Neutrophil (primary cell): Measurements from ENCODE around the gene TOR1AIP2.

Experiments
- H3K27ac ChIP-seq: fragments of 200-600 bp; sonication (generic); 2 replicates; pipeline ENCODE4 v1.5.1; 2016; ENCODE audit warnings: mild to moderate bottlenecking, moderate library complexity
- H3K27me3 ChIP-seq: fragments of 200-600 bp; sonication (generic); 2 replicates; pipeline ENCODE4 v1.6.0; 2016; ENCODE audit warnings: mild to moderate bottlenecking
- H3K36me3 ChIP-seq: fragments of 200-600 bp; sonication (generic); 2 replicates; pipeline ENCODE4 v1.5.1; 2017
- H3K4me1 ChIP-seq, 2 experiments: fragments of 200-600 bp in 1 of 2; sonication (generic) in 1 of 2; 1 replicate in 1 of 2; 2 replicates in 1 of 2; pipeline versions ENCODE4 v1.5.1 to v1.6.1; 2013 to 2016; ENCODE audit warnings: low read depth in 1 of 2, low read length in 1 of 2, mild to moderate bottlenecking in 1 of 2, moderate library complexity in 1 of 2; ENCODE audit not compliant: control insufficient read depth in 1 of 2, insufficient read depth in 1 of 2
- H3K4me3 ChIP-seq, 2 experiments: fragments of 200-600 bp in 1 of 2; sonication (generic) in 1 of 2; 1 replicate in 1 of 2; 2 replicates in 1 of 2; pipeline ENCODE4 v1.5.1; 2013 to 2016; ENCODE audit warnings: low read depth in 1 of 2, low read length in 1 of 2, mild to moderate bottlenecking in 1 of 2, moderate library complexity in 1 of 2
- H3K9me3 ChIP-seq: fragments of 200-600 bp; sonication (generic); 2 replicates; pipeline ENCODE4 v1.5.1; 2016
- CTCF ChIP-seq: fragments of 200-600 bp; sonication (generic); IDR thresholded peaks from 2 replicates; pipeline ENCODE4 v1.5.1; 2016; ENCODE audit warnings: antibody characterized with exemption

Gene TOR1AIP2

GRCh38 chr1:179803918-179804317 lies 73.7 kb downstream of the TOR1AIP2 start:
- Histone ChIP-seq H3K4me1 (no peaks in the 10 kb centered on the region), H3K9me3 (no peaks in the 10 kb centered on the region), H3K4me3 (no peak overlapping the region), H3K36me3 (no peaks in the 10 kb centered on the region), H3K27me3 (no peaks in the 10 kb centered on the region), H3K27ac (no peak overlapping the region)
- TF ChIP-seq CTCF, result no peak

GRCh38 chr1:179803104-179803503 lies 74.5 kb downstream of the TOR1AIP2 start:
- H3K4me1 ChIP-seq, result no peaks in the 10 kb centered on the region
- no peak overlapping the region for H3K27ac ChIP-seq
- H3K27me3 ChIP-seq, result no peaks in the 10 kb centered on the region

GRCh38 chr1:179800481-179800880 lies 77.1 kb downstream of the TOR1AIP2 start:
- Histone ChIP-seq H3K36me3 (no peaks in the 10 kb centered on the region), H3K27ac (no peak overlapping the region), H3K4me1 (no peaks in the 10 kb centered on the region), H3K4me3 (no peak overlapping the region), H3K9me3 (no peaks in the 10 kb centered on the region), H3K27me3 (no peaks in the 10 kb centered on the region)
- TF ChIP-seq CTCF, result no peak

More at GRCh38 chr1:179803104-179803503, 74.5 kb downstream of the TOR1AIP2 start:
- H3K4me3 ChIP-seq, result no peak overlapping the region
- no peaks in the 10 kb centered on the region for H3K36me3 ChIP-seq
- no peak for TF ChIP-seq CTCF
- H3K9me3 ChIP-seq, result no peaks in the 10 kb centered on the region

- Histone ChIP-seq H3K4me3 (no peak overlapping the region), H3K27ac (no peak overlapping the region), H3K36me3 (no peaks in the 10 kb centered on the region), H3K9me3 (no peaks in the 10 kb centered on the region), H3K27me3 (no peaks in the 10 kb centered on the region), H3K4me1 (no peaks in the 10 kb centered on the region)
- no peak for TF ChIP-seq CTCF
Measured at GRCh38 chr1:179798864-179799516, 78.6 kb downstream of the TOR1AIP2 start.

- H3K4me1 ChIP-seq, result no peaks in the 10 kb centered on the region
- TF ChIP-seq CTCF, result no peak
- no peaks in the 10 kb centered on the region for H3K27me3 ChIP-seq
- no peak overlapping the region for H3K27ac ChIP-seq
- no peaks in the 10 kb centered on the region for H3K36me3 ChIP-seq
- no peaks in the 10 kb centered on the region for H3K9me3 ChIP-seq
- H3K4me3 ChIP-seq, result no peak overlapping the region
Measured at GRCh38 chr1:179798213-179798863, 79.3 kb downstream of the TOR1AIP2 start.
